Right lobe of liver (tissue), 6 donors: ENCODE measurements around the gene UBE2QL1. TPM values are rescaled to one million over a fixed set of nuclear protein-coding genes. Genes with fewer than 3 reads are reported as not detected.

Source experiments
- ATAC-seq, 4 donors: fragments of 200-7000 bp; cut with Tn5 transposase; one replicate each; pipeline ENCODE4 v1.9.1; 2020; ENCODE audit warnings: mild to moderate bottlenecking in 4 of 4, moderate library complexity in 4 of 4
- DNase-seq, 3 donors: peaks; one replicate each; pipeline ENCODE4 v3.0.0-alpha.2; 2020
- H3K27ac ChIP-seq, 3 donors: fragments of 200-600 bp; one replicate each; pipeline ENCODE4 v1.8.0; 2022
- H3K27me3 ChIP-seq, 2 donors: fragments of 200-600 bp; one replicate each; pipeline ENCODE4 v1.8.0; 2022
- H3K36me3 ChIP-seq, 4 donors: fragments of 200-600 bp; sonication (generic) in 1 of 4; one replicate each; pipeline versions ENCODE4 v1.5.1 to v1.8.0; 2017 to 2022; ENCODE audit warnings: control low read depth in 1 of 4
- H3K4me1 ChIP-seq, 4 donors: fragments of 200-600 bp; sonication (generic) in 1 of 4; one replicate each; pipeline versions ENCODE4 v1.5.1 to v1.8.0; 2017 to 2022; ENCODE audit warnings: control low read depth in 1 of 4
- H3K4me3 ChIP-seq, 3 donors: fragments of 200-600 bp; one replicate each; pipeline ENCODE4 v1.8.0; 2022
- H3K9me3 ChIP-seq, 4 donors: fragments of 200-600 bp; sonication (generic) in 1 of 4; one replicate each; pipeline versions ENCODE4 v1.5.1 to v1.8.0; 2017 to 2022; ENCODE audit warnings: control low read depth in 1 of 4
- POLR2A ChIP-seq: fragments of 450-650 bp; IDR thresholded peaks from one replicate; pipeline ENCODE4 v1.6.1; 2017; ENCODE audit warnings: antibody characterized with exemption, mild to moderate bottlenecking
- WGBS: methylation state at CpG from one replicate; pipeline ENCODE4 v1.1.6; 2018; ENCODE audit warnings: low coverage, low lambda C conversion rate; ENCODE audit not compliant: insufficient coverage; ENCODE audit errors: missing lambda C conversion rate; 5-methylcytosine and 5-hydroxymethylcytosine counted together
- intact Hi-C, 2 donors: fragments of 100-400 bp; cut with DNase I; formaldehyde crosslinking; loops; one replicate each; pipeline versions ENCODE4 v1.11.2 to v1.14.1; 2022
- total RNA-seq, 6 experiments: library from RNA; depleted of rRNA in 2 of 6; stranded (reverse); fragments of >200 nt in 2 of 6; fragmentation: NEBNext Ultra II Directional in 3 of 6; extraction: Animal tissue kit (Norgen Biotek cat#: 25700) in 3 of 6; gene quantifications; one replicate each; pipeline versions ENCODE4 v1.1.0 to v1.2.4, GENCODE V29; 2016 to 2023
- TF ChIP-seq, protein P1 (sequence below), 4 donors: fragments of 200-600 bp in 3 of 4; fragments of 450-650 bp in 1 of 4; IDR thresholded peaks; one replicate each; pipeline versions ENCODE4 v1.5.1 to v1.8.0; 2016 to 2022; ENCODE audit warnings: antibody characterized with exemption in 4 of 4, mild to moderate bottlenecking in 2 of 4
- donor health status: DM: no; HTN: yes; CAD: no.
- donor health status: DM: no; HTN: no; CAD: no.
- donor health status: DM: no; HTN: no; CAD: no.
- donor health status: DM: no; HTN: yes; CAD: no.
- donor health status: DM: no; HTN: yes; CAD: no.

UBE2QL1 gene
- total RNA-seq, 6 experiments from 2014 or later, result 0.20 to 0.74 (median 0.54) TPM

DNA sequence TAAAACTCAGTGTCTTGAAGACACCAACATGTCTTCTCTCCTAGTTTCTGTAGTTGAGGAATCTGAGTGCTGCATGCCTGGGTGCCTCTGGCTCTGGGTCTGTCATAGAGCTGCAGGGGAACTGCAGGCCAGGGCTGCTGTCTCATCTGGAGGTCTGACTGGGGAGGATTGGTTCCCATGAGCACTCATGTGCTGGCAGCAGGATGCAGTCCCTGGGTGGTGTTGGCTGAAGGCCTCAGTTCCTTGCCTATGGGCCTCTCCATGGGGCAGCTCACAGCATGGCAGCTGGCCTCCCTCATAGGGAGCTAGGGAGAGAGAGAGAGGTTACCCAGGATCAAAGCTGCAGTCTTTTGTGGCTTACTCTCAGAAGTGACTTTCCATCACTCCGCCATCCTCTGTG is 22.6 kb downstream of the UBE2QL1 start:
- no peak overlapping the region for H3K4me3 ChIP-seq
- no peaks in the 10 kb centered on the region for H3K27me3 ChIP-seq
- ATAC-seq, result no peak
- no peaks in the 10 kb centered on the region for H3K9me3 ChIP-seq
- TF ChIP-seq, protein P1, sequence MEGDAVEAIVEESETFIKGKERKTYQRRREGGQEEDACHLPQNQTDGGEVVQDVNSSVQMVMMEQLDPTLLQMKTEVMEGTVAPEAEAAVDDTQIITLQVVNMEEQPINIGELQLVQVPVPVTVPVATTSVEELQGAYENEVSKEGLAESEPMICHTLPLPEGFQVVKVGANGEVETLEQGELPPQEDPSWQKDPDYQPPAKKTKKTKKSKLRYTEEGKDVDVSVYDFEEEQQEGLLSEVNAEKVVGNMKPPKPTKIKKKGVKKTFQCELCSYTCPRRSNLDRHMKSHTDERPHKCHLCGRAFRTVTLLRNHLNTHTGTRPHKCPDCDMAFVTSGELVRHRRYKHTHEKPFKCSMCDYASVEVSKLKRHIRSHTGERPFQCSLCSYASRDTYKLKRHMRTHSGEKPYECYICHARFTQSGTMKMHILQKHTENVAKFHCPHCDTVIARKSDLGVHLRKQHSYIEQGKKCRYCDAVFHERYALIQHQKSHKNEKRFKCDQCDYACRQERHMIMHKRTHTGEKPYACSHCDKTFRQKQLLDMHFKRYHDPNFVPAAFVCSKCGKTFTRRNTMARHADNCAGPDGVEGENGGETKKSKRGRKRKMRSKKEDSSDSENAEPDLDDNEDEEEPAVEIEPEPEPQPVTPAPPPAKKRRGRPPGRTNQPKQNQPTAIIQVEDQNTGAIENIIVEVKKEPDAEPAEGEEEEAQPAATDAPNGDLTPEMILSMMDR (IDR thresholded peaks at IDR 0.05), result no peak
- TF ChIP-seq POLR2A, result no peak
- peaks cover 0 to 15% (median 0%) of the 10 kb centered on the region in 4 donors for H3K4me1 ChIP-seq
- no peaks in the 10 kb centered on the region for H3K36me3 ChIP-seq
- H3K27ac ChIP-seq, result no peak overlapping the region
- intact Hi-C loops, result no loop called here
- no CpG with 5 or more reads among the region's 1 CpG for WGBS
- DNase-seq, result peak in 1 of 3 donors; percentile 27

DNA sequence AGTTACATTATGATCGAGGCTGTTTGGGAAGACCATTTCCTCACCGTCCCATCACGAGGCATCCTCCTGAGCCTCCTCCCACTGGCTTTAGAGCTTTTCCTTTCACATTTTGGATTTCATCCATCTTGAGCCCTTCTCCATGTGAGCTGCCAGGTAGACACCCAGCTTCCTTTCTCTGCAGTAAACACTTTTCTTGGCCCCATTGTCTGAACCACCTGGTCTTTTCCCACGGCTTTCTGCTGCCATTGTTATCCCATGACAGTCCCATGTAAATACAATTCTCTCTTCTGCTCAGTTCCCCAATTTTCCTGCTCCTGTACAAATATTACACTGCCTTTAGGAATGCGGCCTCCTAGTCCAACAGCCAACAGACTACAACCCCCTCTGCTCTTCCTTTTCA is 24.1 kb downstream of the UBE2QL1 start:
- no peaks in the 10 kb centered on the region for H3K27me3 ChIP-seq
- TF ChIP-seq POLR2A, result no peak
- TF ChIP-seq, protein P1 (IDR thresholded peaks at IDR 0.05), result no peak
- no peaks in the 10 kb centered on the region for H3K36me3 ChIP-seq
- intact Hi-C loops, result no loop called here
- H3K27ac ChIP-seq, result no peak overlapping the region
- DNase-seq (peak in 1 of 3 donors; percentile 5), ATAC-seq (peak in 1 of 4 donors; percentile 17)
- H3K4me3 ChIP-seq, result no peak overlapping the region
- 68% methylated on average over 5 of the region's 5 CpGs for WGBS
- peaks cover 0 to 19% (median 0%) of the 10 kb centered on the region in 4 donors for H3K4me1 ChIP-seq
- no peaks in the 10 kb centered on the region for H3K9me3 ChIP-seq

DNA sequence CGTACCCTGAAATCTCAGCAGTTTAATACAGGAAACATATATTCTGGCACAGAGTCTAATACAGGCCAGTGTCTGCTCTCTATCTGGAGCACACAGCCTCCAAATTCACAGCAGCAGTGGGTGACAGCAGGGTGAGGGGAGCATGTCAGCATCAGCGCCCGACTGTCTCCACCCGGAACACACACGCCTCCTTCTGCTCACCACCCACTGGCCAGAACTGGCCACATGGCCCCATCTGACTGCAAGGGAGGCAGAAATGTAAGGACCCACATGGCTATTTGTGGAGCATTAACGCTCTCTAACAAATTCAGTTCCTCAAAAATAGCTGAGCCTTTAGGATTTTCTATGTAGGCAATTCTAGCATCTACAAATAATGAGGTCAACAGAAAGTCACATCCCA is 24.6 kb downstream of the UBE2QL1 start:
- DNase-seq (no peak), ATAC-seq (no peak)
- Histone ChIP-seq H3K36me3 (no peaks in the 10 kb centered on the region), H3K4me3 (no peak overlapping the region), H3K9me3 (no peaks in the 10 kb centered on the region), H3K27me3 (no peaks in the 10 kb centered on the region), H3K4me1 (peaks cover 0 to 19% (median 0%) of the 10 kb centered on the region in 4 donors), H3K27ac (no peak overlapping the region)
- TF ChIP-seq, protein P1 (IDR thresholded peaks at IDR 0.05), result no peak
- TF ChIP-seq POLR2A, result no peak
- 72% methylated on average over 6 of the region's 6 CpGs for WGBS
- intact Hi-C loops, result no loop called here

DNA sequence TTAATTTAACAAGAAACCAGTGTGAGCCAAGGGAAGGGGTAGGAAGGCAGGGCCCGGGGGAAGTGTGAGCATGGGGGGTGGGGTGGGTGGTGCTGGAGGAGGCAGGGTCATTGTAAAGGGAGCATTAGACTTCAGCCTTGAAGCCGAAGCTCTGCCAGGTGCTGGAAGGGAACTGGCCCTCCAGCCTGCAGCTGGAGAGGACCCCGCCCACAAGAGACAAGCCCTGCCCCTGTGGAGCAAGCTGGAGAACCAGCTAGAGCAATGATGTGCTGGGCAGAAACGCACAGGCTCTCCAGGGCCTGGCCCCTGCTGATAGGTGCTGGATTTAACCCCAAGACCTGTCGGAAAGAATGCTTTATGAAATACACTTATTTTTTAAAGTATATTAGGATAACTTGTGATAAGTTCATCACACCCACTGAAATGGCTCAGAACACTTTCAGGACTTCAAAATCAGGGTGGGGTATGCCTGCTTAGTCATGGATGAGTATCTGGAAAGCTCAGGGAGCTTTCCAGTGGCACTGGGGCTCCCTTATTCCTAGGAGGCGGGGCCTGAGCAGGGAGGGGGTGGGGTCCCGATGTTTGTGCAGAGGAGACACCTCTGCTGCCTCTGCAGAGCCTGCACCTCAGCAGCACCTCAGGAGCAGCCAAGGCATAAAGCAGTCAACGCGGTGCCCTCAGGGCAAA is 27.1 kb downstream of the UBE2QL1 start:
- WGBS, result 100% methylated on average over 2 of the region's 9 CpGs
- Histone ChIP-seq H3K4me1 (peaks cover 0 to 12% (median 0%) of the 10 kb centered on the region in 4 donors), H3K9me3 (no peaks in the 10 kb centered on the region), H3K27ac (no peak overlapping the region), H3K27me3 (no peaks in the 10 kb centered on the region), H3K36me3 (no peaks in the 10 kb centered on the region), H3K4me3 (no peak overlapping the region)
- peak in 1 of 3 donors; percentile 39 for DNase-seq
- peak in 3 of 4 donors; percentile 8 to 31 (median 22) for ATAC-seq
- intact Hi-C loops, result no loop called here
- TF ChIP-seq POLR2A, result no peak

DNA sequence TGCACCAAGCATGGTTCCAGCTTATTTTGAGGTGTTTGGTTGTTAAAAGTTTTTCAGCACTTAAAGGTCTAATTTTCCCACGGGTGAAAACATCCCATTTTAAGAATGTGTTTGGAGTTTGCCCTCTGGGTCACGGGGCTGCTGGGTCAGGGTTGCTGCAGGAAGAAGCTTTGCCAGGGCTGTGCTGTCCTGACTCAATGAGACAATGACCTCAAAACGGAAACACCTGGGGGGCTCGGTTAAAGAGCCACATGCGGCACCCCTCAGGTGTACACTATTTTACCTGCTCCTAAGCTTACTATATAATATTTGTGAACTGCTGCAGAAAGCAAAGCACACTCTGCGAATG is 27.6 kb downstream of the UBE2QL1 start:
- Histone ChIP-seq H3K9me3 (no peaks in the 10 kb centered on the region), H3K4me1 (peaks cover 0 to 9% (median 0%) of the 10 kb centered on the region in 4 donors), H3K4me3 (no peak overlapping the region), H3K36me3 (no peaks in the 10 kb centered on the region), H3K27me3 (no peaks in the 10 kb centered on the region), H3K27ac (no peak overlapping the region)
- WGBS, result 64% methylated on average over 2 of the region's 6 CpGs
- no peak for DNase-seq
- TF ChIP-seq, protein P1 (IDR thresholded peaks at IDR 0.05), result no peak
- TF ChIP-seq POLR2A, result no peak
- intact Hi-C loops, result no loop called here
- ATAC-seq, result peak; percentile 21 to 70 (median 64)
